Activated naive CD4-positive, alpha-beta T cell (primary cell): ENCODE data around the gene RCC1.
A peak's percentile ranks its signal among the peaks of the same experiment; 100 is the strongest.
"Not testable (repeated sequence)": the region's sequence is repeated elsewhere in the genome, so short reads cannot be mapped to it uniquely, and the experiment has no call there.

ENCODE experiments used
- DNase-seq, 4 experiments: peaks; one replicate each; lab custom pipeline; 2025; lab: John Stamatoyannopoulos, UW

RCC1 gene

DNA sequence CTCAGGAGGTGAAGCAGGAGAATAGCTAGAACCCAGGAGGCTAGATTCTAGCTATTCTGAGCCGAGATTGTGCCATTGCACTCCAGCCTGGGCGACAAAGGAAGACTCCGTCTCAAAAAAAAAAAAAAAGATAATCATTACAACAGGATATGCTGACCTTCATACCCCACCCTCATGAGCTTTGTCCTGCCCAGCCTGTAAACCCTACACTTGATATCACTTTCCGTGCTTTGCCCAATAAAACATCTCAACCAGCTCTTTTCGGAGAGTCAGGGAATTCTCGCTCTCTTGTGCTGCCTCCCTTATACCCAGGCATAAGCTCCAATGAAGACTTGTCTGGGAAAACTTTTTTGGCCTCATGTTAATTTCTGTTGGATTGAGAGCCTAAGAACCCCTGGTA is 45.5 kb downstream of the RCC1 start:
- DNase-seq: no peak

GRCh38 chr1:28552758-28553663 is 47.2 kb downstream of the RCC1 start, which contains the start of gene TRNAU1AP:
TRNAU1AP (plus strand) TSS chr1:28553085; CDS start chr1:28553111, 26 bp downstream.
- DNase-seq: peak; percentile 91 to 97 (median 96)

DNA sequence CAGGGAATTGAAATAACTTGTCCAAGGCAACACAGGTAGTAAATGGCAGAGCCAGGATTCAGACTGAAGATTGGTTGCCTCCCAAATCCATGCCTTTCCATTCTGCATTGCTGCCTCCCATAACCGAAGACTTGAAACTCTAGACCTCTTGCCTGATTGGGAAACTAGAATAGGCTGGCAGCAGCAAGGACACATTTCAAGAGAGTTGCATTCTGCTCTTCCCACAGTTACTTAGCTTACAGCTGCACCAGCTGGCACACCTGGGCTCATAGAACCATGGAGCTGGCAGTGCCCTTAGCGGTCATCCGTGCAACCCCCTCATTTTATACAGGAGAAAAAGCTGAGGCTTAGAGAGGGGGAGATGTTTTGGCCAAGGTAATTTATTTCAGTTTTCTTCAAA is 55.0 kb downstream of the RCC1 start:
- no peak for DNase-seq

DNA sequence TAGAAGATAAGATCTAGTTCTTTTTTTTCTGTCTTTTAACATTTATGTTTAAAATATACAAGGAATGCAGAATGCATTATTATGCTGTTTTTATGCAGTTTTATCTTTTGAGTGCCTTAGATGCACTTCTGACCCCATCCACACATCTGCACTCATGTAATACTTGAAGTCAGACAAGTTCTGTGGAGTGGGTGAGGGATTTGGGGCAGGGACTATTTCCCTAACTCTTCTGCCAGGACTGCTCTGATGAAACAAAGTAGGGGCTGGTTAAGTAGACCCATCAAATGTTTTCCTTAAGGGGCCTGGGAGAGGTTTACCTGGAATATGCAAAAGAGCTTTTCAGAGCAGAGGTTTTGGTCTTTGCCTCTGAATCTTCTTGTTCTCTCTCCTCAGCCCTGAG is 58.5 kb downstream of the RCC1 start:
- no peak for DNase-seq

- DNase-seq: no peak
These were observed 59.2 kb downstream of the RCC1 start for GRCh38 chr1:28565040-28565439.

GRCh38 chr1:28565726-28566125 is 59.9 kb downstream of the RCC1 start:
- no peak for DNase-seq

- DNase-seq: no peak
These were observed 61.1 kb downstream of the RCC1 start for GRCh38 chr1:28566931-28567330.

DNA sequence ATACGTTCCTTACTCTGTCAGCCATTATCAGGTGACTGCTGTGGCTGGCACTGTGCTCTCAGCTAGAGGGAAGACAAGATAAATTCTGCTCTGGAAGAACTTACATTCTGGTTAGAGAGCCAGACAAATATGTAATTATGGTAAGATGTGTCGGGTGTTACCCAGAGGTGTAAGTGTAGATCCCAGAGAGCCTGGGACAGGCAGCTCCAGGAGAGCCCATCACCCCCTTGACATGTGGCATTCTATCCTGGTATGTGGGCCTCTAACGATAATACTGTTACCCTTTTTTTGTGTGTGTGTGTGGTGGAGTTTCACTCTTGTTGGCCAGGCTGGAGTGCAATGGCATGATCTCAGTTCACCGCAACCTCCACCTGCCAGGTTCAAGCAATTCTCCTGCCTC is 66.1 kb downstream of the RCC1 start:
- DNase-seq: no peak

GRCh38 chr1:28572891-28573290 is 67.0 kb downstream of the RCC1 start:
- DNase-seq: not testable (repeated sequence)

DNA sequence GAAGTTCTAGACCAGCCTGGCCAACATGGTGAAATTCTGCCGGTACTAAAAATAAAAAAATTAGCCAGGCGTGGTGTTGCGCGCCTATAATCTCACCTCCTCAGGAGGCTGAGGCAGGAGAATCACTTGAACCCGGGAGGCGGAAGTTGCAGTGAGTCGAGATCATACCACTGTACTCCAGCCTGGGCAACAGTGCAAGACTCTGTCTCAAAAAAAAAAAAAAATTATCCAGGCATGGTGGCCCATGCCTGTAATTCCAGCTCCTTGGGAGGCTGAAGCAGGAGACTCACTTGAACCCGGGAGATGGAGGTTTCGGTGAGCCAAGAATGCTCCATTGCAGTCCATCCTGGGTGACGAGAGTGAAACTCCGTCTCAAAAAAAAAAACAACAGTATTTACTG is 67.7 kb downstream of the RCC1 start:
- DNase-seq: no peak

- no peak for DNase-seq
These were observed 71.3 kb downstream of the RCC1 start for GRCh38 chr1:28577052-28577678.

- no peak for DNase-seq
These were observed 72.1 kb downstream of the RCC1 start for GRCh38 chr1:28577738-28578536.

- DNase-seq: no peak
These were observed 72.9 kb downstream of the RCC1 start for GRCh38 chr1:28578696-28579218.

DNA sequence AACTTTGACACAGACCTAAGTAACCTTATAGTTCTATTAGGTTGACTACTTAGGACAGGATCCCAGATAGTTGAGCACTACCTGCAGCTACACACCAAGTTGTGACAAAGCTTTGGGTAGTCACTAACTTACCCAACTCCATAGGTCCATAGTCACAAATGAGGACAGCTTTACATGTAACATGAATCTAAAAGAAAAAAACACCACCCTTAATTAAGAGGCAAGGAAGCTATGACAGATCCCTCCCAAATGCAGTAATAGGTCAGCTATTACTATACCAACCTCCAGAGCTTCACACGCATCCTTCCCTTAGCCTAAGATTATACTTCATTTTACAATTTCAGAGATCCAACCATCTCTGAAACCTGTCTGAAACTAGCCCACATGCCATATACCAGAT is 73.6 kb downstream of the RCC1 start:
- DNase-seq: no peak

DNA sequence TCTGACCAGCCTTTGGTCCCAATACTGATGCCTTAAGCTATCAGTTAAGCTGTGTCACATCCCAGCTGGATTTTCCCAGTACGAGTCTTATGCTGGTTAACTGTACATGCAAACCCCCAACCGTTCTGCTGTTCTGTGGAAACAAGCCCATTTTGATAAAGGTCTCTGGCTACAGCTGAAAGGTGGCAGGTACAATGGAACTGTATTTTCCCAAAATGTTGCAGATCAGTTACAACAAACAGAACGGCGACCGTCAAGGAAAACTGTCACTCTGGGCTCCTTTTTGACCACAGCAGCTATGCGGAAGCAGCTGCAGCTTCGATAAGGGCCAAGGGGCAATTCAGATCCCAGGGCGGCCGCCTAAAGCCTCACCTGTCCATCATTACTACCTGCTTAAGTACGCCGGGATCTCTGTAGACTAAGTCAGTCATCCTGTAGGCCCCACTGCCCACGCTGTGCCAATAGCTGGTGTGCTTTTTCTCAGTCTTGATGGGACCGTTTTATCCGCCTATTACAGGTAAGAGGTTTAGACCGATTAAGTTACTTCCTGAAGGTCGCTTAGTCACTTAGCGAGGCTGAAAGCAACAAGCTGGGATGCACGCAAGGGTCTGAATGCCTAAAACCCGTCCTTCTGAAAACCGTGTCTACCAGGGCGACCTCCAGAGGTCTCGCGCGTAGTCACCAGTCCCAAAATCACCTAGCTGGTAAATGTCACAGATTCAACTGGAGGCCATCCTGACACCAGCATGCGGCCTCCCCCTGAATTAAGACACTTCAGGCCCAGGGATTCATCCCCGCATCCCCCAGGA is 75.1 kb downstream of the RCC1 start:
- DNase-seq: peak in 3 of 4 experiments; percentile 45 to 58 (median 48)

GRCh38 chr1:28581531-28582247 is 75.8 kb downstream of the RCC1 start:
- peak; percentile 84 to 91 (median 86) for DNase-seq

- DNase-seq: no peak
These were observed 76.4 kb downstream of the RCC1 start for GRCh38 chr1:28582248-28582615.

DNA sequence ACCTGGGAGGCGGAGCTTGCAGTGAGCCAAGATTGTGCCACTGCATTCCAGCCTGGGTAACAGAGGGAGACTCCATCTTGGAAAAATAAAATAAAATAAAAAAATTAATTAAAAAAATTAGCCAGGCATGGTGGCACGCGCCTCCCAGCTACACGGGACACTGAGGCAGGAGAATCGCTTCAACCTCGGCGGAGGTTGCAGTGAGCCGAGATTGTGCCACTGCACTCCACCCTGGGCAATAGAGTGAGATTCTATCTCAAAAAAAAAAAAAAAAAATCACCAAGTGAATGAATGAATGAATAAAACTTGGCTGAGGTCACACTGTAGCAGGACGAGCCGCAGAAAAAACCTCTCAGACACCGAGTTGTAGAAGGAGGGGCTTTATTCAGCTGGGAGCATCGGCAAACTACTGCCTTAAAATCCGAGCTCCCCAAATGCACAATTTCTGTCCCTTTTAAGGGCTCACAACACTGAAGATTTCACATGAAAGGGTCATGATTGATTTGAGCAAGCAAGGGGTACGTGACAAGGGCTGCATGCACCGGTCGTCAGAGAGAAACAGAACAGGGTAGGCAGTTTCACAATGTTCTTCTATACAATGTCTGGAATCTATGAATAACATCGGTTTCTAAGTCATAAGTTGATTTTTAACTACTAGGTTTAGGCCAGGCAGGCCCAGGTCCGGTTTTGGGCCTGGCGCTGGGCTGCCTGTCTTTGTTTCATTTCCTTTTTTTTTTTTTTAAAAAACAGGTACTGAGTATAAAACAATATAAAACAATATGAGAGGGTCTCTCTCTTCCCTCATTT is 80.9 kb downstream of the RCC1 start:
- DNase-seq: not testable (repeated sequence)
